Measurements from ENCODE around the gene MAGI2.
"Not testable (repeated sequence)": the region's sequence is repeated elsewhere in the genome, so short reads cannot be mapped to it uniquely, and the experiment has no call there.

MAGI2 gene

GRCh38 chr7:78649976-78650375 is 803.5 kb downstream of the MAGI2 start:
- DNase-seq (ENCODE audit: low read depth, low spot score) = no peak

- DNase-seq (ENCODE audit: low read depth, low spot score) = no peak
Measured at GRCh38 chr7:78649236-78649635, 804.2 kb downstream of the MAGI2 start.

- no peak for DNase-seq (ENCODE audit: low read depth, low spot score)
Measured at GRCh38 chr7:78642751-78643150, 810.7 kb downstream of the MAGI2 start.

GRCh38 chr7:78638364-78638763 is 815.1 kb downstream of the MAGI2 start:
- DNase-seq (ENCODE audit: low read depth, low spot score) = no peak

GRCh38 chr7:78636727-78637126 is 816.7 kb downstream of the MAGI2 start:
- no peak for DNase-seq (ENCODE audit: low read depth, low spot score)

GRCh38 chr7:78635026-78635793 is 818.3 kb downstream of the MAGI2 start:
- no peak for DNase-seq (ENCODE audit: low read depth, low spot score)

- DNase-seq (ENCODE audit: low read depth, low spot score) = no peak
Measured at GRCh38 chr7:78634093-78634492, 819.4 kb downstream of the MAGI2 start.

GRCh38 chr7:78620920-78621319 is 832.5 kb downstream of the MAGI2 start:
- no peak for DNase-seq (ENCODE audit: low read depth, low spot score)

- DNase-seq (ENCODE audit: low read depth, low spot score) = no peak
Measured at GRCh38 chr7:78616539-78616938, 836.9 kb downstream of the MAGI2 start.

- no peak for DNase-seq (ENCODE audit: low read depth, low spot score)
Measured at GRCh38 chr7:78609281-78609680, 844.2 kb downstream of the MAGI2 start.

- no peak for DNase-seq (ENCODE audit: low read depth, low spot score)
Measured at GRCh38 chr7:78607099-78607498, 846.4 kb downstream of the MAGI2 start.

- no peak for DNase-seq (ENCODE audit: low read depth, low spot score)
Measured at GRCh38 chr7:78605119-78605518, 848.3 kb downstream of the MAGI2 start.

- no peak for DNase-seq (ENCODE audit: low read depth, low spot score)
Measured at GRCh38 chr7:78601728-78602127, 851.7 kb downstream of the MAGI2 start.

GRCh38 chr7:78594156-78594555 is 859.3 kb downstream of the MAGI2 start:
- DNase-seq (ENCODE audit: low read depth, low spot score) = no peak

GRCh38 chr7:78588393-78588792 is 865.1 kb downstream of the MAGI2 start:
- no peak for DNase-seq (ENCODE audit: low read depth, low spot score)

- DNase-seq (ENCODE audit: low read depth, low spot score) = no peak
Measured at GRCh38 chr7:78587443-78588044, 865.9 kb downstream of the MAGI2 start.

GRCh38 chr7:78585980-78586379 is 867.5 kb downstream of the MAGI2 start:
- DNase-seq (ENCODE audit: low read depth, low spot score) = no peak

GRCh38 chr7:78578686-78579085 is 874.8 kb downstream of the MAGI2 start:
- DNase-seq (ENCODE audit: low read depth, low spot score) = no peak

GRCh38 chr7:78577174-78577952 is 876.1 kb downstream of the MAGI2 start:
- not testable (repeated sequence) for DNase-seq (ENCODE audit: low read depth, low spot score)

GRCh38 chr7:78576236-78576635 is 877.2 kb downstream of the MAGI2 start:
- no peak for DNase-seq (ENCODE audit: low read depth, low spot score)

- DNase-seq (ENCODE audit: low read depth, low spot score) = no peak
Measured at GRCh38 chr7:78571292-78571691, 882.2 kb downstream of the MAGI2 start.

- DNase-seq (ENCODE audit: low read depth, low spot score) = no peak
Measured at GRCh38 chr7:78568690-78569089, 884.8 kb downstream of the MAGI2 start.

GRCh38 chr7:78567836-78568235 is 885.6 kb downstream of the MAGI2 start:
- DNase-seq (ENCODE audit: low read depth, low spot score) = no peak

Measured in activated CD4-positive, CD25-positive, alpha-beta regulatory T cell treated with anti-CD3 and anti-CD28 coated beads, Interleukin-2, amount 50 U/mL, for 16 hours (primary cell).